Measurements from ENCODE around the gene AIFM3.

AIFM3 gene

DNA sequence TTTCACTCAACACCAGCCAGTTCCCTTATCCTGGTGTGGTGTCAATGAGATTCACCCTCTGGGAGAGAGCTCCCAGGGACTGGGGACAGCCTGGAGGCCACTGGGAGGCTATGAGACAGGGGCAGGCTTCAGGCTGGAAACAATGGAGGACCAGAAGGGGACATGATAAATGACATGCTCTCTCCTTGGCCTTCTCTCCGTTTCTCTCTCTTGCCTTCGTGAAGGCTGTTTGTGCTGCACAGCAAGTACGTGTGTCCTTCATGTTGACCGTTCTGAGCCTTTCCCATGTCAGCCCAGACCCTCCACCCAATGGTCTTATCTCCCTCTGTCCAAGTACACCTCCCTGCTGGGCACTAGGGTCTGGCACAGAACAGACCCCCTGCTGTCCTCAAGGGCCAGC lies 13.5 kb downstream of the AIFM3 start:
- ATAC-seq: no peak
- TF ChIP-seq SNAI2 (CRISPR knock-in tag; IDR thresholded peaks at IDR 0.05) (no peak), BACH2 (CRISPR knock-in tag; IDR thresholded peaks at IDR 0.05; ENCODE audit: borderline replicate concordance) (no peak), CSDC2 (CRISPR knock-in tag; IDR thresholded peaks at IDR 0.05) (no peak)

DNA sequence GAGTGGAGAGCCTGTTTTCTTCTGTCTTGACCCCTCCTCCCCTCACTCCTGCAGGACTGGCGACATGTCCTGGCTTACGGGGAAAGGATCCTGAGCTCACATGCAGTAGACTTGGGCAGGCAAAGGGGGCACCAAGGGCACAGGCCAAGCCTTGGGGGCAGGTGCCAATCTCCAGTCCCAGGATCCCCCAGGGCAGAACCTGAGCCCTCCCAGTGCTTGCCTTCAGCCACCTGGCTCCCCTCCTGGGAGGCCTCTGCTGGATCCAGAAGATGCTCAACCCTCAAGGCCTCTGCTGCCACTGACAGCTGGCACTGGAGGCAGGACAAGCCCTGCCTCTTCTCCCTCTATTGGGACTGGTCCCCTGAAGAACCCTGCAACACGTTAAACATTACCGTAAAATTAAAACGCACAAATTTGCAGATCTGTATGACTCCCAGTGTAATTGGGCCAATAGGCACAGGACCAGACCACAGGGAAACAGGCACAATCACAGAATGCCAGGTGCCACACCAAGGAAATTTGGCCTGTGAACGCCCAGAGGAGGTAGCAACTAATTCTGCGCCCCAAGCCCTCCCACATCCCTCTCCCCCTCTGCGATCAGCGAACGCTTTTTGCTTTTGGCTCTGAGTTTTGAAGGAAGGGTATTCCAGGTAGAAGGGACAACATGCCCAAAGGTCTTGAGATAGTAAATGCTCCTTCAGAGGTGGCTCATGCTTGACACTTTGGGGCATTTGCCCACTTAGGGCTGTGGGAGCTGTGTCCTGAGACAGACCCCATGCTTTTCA lies 14.1 kb downstream of the AIFM3 start:
- ATAC-seq: no peak
- TF ChIP-seq ESRRG (CRISPR knock-in tag; IDR thresholded peaks at IDR 0.05): no peak
- TF ChIP-seq SNAI2 (CRISPR knock-in tag; IDR thresholded peaks at IDR 0.05): no peak

DNA sequence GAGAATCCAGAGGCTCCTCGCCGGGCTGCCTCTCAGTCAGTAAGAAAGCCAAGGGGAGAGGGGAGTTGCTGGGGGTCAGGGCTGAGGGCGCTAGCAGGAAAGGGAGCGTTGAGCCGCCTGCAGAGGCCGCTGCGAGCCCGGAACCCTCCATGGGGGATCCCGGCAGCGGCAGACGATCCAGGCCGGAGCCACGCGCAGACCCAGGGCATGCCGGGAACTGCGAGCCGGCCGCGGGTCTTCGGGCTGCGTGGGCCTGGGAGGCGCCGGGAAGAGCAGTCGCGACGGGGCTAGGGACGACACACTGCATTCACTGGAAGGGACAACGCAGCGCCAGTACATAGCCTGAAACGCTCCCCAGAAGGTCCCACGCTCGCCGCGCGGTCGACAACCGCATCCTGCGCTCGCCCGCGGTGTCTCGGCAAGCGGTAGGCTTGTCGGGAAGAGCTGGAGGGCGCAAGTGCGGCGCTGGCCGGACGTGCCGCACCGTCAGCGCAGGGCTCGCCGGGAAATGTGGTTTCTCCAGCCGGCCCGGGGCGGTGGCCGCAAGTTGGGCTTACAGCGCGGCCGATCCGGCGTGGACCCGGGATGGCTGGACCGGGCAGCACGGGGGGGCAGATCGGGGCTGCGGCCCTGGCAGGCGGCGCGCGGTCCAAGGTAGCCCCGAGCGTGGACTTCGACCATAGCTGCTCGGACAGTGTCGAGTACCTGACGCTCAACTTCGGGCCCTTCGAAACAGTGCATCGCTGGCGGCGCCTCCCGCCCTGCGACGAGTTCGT lies 14.9 kb downstream of the AIFM3 start, which contains the start of gene LZTR1:
TSS of gene LZTR1 (plus strand) at position 511 of the 776 bp plus-strand sequence. CDS start at position 586, 75 bp downstream.
- ATAC-seq: peak; percentile 98
- TF ChIP-seq, protein P1, sequence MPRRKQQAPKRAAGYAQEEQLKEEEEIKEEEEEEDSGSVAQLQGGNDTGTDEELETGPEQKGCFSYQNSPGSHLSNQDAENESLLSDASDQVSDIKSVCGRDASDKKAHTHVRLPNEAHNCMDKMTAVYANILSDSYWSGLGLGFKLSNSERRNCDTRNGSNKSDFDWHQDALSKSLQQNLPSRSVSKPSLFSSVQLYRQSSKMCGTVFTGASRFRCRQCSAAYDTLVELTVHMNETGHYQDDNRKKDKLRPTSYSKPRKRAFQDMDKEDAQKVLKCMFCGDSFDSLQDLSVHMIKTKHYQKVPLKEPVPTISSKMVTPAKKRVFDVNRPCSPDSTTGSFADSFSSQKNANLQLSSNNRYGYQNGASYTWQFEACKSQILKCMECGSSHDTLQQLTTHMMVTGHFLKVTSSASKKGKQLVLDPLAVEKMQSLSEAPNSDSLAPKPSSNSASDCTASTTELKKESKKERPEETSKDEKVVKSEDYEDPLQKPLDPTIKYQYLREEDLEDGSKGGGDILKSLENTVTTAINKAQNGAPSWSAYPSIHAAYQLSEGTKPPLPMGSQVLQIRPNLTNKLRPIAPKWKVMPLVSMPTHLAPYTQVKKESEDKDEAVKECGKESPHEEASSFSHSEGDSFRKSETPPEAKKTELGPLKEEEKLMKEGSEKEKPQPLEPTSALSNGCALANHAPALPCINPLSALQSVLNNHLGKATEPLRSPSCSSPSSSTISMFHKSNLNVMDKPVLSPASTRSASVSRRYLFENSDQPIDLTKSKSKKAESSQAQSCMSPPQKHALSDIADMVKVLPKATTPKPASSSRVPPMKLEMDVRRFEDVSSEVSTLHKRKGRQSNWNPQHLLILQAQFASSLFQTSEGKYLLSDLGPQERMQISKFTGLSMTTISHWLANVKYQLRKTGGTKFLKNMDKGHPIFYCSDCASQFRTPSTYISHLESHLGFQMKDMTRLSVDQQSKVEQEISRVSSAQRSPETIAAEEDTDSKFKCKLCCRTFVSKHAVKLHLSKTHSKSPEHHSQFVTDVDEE (CRISPR knock-in tag; IDR thresholded peaks at IDR 0.05): peak; percentile 60; the same call in 1 of the 2 replicates
- peak; percentile 79 for TF ChIP-seq ZFP3 (CRISPR knock-in tag; IDR thresholded peaks at IDR 0.05)
- TF ChIP-seq BACH2 (CRISPR knock-in tag; IDR thresholded peaks at IDR 0.05; ENCODE audit: borderline replicate concordance): no peak
- 0 out of 2 replicates have a peak, but pooled peaks have one; percentile 45 for TF ChIP-seq ZC3H10 (CRISPR knock-in tag; IDR thresholded peaks at IDR 0.05)
- no peak for TF ChIP-seq ISL1 (CRISPR knock-in tag; IDR thresholded peaks at IDR 0.05)
- no peak for TF ChIP-seq TCF4 (CRISPR knock-in tag; IDR thresholded peaks at IDR 0.05; ENCODE audit: borderline replicate concordance)
- peak; percentile 81 for TF ChIP-seq CSDC2 (CRISPR knock-in tag; IDR thresholded peaks at IDR 0.05)

DNA sequence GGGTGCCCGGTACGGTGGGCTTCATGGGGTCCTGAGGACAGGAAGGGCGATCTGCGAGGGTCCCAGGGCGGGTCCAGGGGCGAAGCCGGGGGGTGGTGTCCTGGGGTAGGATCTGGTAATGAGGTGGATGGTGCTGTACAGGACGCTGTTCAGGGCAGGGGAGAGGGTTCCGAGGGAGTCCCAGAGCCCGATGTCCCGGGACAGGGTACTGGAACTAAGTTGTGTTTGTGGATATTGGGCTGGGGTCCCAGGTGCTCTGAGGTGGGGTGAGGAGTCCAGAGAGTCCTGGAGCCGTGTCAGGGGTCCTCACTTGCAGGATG lies 15.5 kb downstream of the AIFM3 start:
- peak; percentile 60 for ATAC-seq
- TF ChIP-seq, protein P2, sequence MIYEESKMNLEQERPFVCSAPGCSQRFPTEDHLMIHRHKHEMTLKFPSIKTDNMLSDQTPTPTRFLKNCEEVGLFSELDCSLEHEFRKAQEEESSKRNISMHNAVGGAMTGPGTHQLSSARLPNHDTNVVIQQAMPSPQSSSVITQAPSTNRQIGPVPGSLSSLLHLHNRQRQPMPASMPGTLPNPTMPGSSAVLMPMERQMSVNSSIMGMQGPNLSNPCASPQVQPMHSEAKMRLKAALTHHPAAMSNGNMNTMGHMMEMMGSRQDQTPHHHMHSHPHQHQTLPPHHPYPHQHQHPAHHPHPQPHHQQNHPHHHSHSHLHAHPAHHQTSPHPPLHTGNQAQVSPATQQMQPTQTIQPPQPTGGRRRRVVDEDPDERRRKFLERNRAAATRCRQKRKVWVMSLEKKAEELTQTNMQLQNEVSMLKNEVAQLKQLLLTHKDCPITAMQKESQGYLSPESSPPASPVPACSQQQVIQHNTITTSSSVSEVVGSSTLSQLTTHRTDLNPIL (CRISPR knock-in tag; IDR thresholded peaks at IDR 0.05; ENCODE audit: low read depth): no peak
- TF ChIP-seq, protein P3, sequence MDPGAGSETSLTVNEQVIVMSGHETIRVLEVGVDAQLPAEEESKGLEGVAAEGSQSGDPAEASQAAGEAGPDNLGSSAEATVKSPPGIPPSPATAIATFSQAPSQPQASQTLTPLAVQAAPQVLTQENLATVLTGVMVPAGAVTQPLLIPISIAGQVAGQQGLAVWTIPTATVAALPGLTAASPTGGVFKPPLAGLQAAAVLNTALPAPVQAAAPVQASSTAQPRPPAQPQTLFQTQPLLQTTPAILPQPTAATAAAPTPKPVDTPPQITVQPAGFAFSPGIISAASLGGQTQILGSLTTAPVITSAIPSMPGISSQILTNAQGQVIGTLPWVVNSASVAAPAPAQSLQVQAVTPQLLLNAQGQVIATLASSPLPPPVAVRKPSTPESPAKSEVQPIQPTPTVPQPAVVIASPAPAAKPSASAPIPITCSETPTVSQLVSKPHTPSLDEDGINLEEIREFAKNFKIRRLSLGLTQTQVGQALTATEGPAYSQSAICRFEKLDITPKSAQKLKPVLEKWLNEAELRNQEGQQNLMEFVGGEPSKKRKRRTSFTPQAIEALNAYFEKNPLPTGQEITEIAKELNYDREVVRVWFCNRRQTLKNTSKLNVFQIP (CRISPR knock-in tag; IDR thresholded peaks at IDR 0.05; ENCODE audit: borderline replicate concordance, low read depth): no peak
- no peak for TF ChIP-seq ZNF70 (CRISPR knock-in tag; IDR thresholded peaks at IDR 0.05)
- TF ChIP-seq, protein P1 (CRISPR knock-in tag; IDR thresholded peaks at IDR 0.05): no peak
- TF ChIP-seq PPARA (CRISPR knock-in tag; IDR thresholded peaks at IDR 0.05; ENCODE audit: borderline replicate concordance): no peak
- no peak for TF ChIP-seq ZFP30 (CRISPR knock-in tag; IDR thresholded peaks at IDR 0.05)
- no peak for TF ChIP-seq ESRRG (CRISPR knock-in tag; IDR thresholded peaks at IDR 0.05)
- TF ChIP-seq ZC3H10 (CRISPR knock-in tag; IDR thresholded peaks at IDR 0.05): no peak
- TF ChIP-seq TOX (CRISPR knock-in tag; IDR thresholded peaks at IDR 0.05; ENCODE audit: borderline replicate concordance): no peak
- no peak for TF ChIP-seq CSDC2 (CRISPR knock-in tag; IDR thresholded peaks at IDR 0.05)
- TF ChIP-seq SNAI2 (CRISPR knock-in tag; IDR thresholded peaks at IDR 0.05): no peak
- no peak for TF ChIP-seq ZNF565 (CRISPR knock-in tag; conservative IDR thresholded peaks at IDR 0.05; ENCODE audit: low read depth)
- no peak for TF ChIP-seq ZFP3 (CRISPR knock-in tag; IDR thresholded peaks at IDR 0.05)
- TF ChIP-seq, protein P4, sequence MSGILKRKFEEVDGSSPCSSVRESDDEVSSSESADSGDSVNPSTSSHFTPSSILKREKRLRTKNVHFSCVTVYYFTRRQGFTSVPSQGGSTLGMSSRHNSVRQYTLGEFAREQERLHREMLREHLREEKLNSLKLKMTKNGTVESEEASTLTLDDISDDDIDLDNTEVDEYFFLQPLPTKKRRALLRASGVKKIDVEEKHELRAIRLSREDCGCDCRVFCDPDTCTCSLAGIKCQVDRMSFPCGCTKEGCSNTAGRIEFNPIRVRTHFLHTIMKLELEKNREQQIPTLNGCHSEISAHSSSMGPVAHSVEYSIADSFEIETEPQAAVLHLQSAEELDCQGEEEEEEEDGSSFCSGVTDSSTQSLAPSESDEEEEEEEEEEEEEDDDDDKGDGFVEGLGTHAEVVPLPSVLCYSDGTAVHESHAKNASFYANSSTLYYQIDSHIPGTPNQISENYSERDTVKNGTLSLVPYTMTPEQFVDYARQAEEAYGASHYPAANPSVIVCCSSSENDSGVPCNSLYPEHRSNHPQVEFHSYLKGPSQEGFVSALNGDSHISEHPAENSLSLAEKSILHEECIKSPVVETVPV (CRISPR knock-in tag; IDR thresholded peaks at IDR 0.05): no peak
- TF ChIP-seq BACH2 (CRISPR knock-in tag; IDR thresholded peaks at IDR 0.05; ENCODE audit: borderline replicate concordance): no peak

All from SK-N-SH treated with all-trans-retinoic acid at 6 μM for 48 hours (cell line).